HL-60 (cell line): ENCODE results near the gene GSTT2B.
"Not testable (repeated sequence)": the region's sequence is repeated elsewhere in the genome, so short reads cannot be mapped to it uniquely, and the experiment has no call there.

Source experiments
- GABPA ChIP-seq: IDR thresholded peaks from 2 replicates; pipeline ENCODE4 v1.6.1; 2012; ENCODE audit warnings: low read depth
- POLR2AphosphoS5 ChIP-seq: IDR thresholded peaks from 2 replicates; pipeline ENCODE4 v1.6.1; 2012; ENCODE audit warnings: low read depth
- SPI1 ChIP-seq: IDR thresholded peaks from 2 replicates; pipeline ENCODE4 v1.6.1; 2012; ENCODE audit warnings: low read depth, mild to moderate bottlenecking, borderline replicate concordance
- TF ChIP-seq, protein P1 (sequence below): IDR thresholded peaks from one replicate; pipeline ENCODE4 v1.5.1; 2011; ENCODE audit warnings: low read length, control low read depth, inconsistent platforms; ENCODE audit not compliant: insufficient read depth
- TF ChIP-seq, protein P2 (sequence below): IDR thresholded peaks from 2 replicates; pipeline ENCODE4 v1.6.1; 2012; ENCODE audit warnings: low read depth; ENCODE audit not compliant: insufficient replicate concordance

DNA sequence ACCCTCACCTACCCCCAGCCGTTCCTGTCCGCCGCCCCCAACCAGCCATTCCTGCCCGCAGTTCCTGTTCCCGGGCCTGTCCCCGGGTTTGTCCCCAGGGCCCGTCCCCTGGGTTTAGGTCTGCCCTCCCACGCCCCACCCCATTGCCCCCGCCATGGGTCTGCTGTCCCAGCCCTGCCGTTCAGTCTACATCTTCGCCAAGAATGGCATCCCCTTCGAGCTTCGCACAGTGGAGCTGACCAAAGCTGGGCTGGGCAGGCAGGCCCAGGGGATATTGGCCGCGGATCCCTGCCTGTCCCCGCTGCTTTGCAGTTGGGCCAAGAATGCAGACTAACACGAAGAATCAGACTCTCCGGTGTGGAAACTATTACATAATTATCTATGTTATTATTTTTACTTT lies 11.2 kb downstream of the GSTT2B start:
- TF ChIP-seq, protein P1, sequence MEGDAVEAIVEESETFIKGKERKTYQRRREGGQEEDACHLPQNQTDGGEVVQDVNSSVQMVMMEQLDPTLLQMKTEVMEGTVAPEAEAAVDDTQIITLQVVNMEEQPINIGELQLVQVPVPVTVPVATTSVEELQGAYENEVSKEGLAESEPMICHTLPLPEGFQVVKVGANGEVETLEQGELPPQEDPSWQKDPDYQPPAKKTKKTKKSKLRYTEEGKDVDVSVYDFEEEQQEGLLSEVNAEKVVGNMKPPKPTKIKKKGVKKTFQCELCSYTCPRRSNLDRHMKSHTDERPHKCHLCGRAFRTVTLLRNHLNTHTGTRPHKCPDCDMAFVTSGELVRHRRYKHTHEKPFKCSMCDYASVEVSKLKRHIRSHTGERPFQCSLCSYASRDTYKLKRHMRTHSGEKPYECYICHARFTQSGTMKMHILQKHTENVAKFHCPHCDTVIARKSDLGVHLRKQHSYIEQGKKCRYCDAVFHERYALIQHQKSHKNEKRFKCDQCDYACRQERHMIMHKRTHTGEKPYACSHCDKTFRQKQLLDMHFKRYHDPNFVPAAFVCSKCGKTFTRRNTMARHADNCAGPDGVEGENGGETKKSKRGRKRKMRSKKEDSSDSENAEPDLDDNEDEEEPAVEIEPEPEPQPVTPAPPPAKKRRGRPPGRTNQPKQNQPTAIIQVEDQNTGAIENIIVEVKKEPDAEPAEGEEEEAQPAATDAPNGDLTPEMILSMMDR = not testable (repeated sequence)
- not testable (repeated sequence) for TF ChIP-seq POLR2AphosphoS5, GABPA, SPI1
- TF ChIP-seq, protein P2, sequence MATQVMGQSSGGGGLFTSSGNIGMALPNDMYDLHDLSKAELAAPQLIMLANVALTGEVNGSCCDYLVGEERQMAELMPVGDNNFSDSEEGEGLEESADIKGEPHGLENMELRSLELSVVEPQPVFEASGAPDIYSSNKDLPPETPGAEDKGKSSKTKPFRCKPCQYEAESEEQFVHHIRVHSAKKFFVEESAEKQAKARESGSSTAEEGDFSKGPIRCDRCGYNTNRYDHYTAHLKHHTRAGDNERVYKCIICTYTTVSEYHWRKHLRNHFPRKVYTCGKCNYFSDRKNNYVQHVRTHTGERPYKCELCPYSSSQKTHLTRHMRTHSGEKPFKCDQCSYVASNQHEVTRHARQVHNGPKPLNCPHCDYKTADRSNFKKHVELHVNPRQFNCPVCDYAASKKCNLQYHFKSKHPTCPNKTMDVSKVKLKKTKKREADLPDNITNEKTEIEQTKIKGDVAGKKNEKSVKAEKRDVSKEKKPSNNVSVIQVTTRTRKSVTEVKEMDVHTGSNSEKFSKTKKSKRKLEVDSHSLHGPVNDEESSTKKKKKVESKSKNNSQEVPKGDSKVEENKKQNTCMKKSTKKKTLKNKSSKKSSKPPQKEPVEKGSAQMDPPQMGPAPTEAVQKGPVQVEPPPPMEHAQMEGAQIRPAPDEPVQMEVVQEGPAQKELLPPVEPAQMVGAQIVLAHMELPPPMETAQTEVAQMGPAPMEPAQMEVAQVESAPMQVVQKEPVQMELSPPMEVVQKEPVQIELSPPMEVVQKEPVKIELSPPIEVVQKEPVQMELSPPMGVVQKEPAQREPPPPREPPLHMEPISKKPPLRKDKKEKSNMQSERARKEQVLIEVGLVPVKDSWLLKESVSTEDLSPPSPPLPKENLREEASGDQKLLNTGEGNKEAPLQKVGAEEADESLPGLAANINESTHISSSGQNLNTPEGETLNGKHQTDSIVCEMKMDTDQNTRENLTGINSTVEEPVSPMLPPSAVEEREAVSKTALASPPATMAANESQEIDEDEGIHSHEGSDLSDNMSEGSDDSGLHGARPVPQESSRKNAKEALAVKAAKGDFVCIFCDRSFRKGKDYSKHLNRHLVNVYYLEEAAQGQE = not testable (repeated sequence)
